Loucy (cell line): Measurements from ENCODE around the gene TMED8.
A peak's percentile ranks its signal among the peaks of the same experiment; 100 is the strongest.

Experiments used
- H2AFZ ChIP-seq: fragments of 200-600 bp; sonication (generic); 2 replicates; pipeline ENCODE4 v1.6.0; 2016; ENCODE audit warnings: antibody characterized with exemption, mild to moderate bottlenecking, low read length, moderate library complexity
- H3F3A ChIP-seq: fragments of 200-600 bp; 2 replicates; pipeline ENCODE4 v1.6.0; 2016; ENCODE audit warnings: antibody characterized with exemption, low read depth, mild to moderate bottlenecking
- H3K27me3 ChIP-seq: fragments of 200-600 bp; sonication (generic); 2 replicates; pipeline ENCODE4 v1.6.1; 2014; ENCODE audit warnings: low read length, mild to moderate bottlenecking; ENCODE audit not compliant: insufficient read depth, poor library complexity, severe bottlenecking
- H3K36me3 ChIP-seq: fragments of 200-600 bp; sonication (generic); 2 replicates; pipeline ENCODE4 v1.6.1; 2016; ENCODE audit warnings: low read length; ENCODE audit not compliant: insufficient read depth
- H3K4me1 ChIP-seq: fragments of 200-600 bp; sonication (generic); 2 replicates; pipeline ENCODE4 v1.5.1; 2014; ENCODE audit warnings: low read length, mild to moderate bottlenecking; ENCODE audit not compliant: insufficient read depth, poor library complexity, severe bottlenecking
- H3K4me2 ChIP-seq: fragments of 200-600 bp; sonication (generic); 2 replicates; pipeline ENCODE4 v1.6.0; 2014; ENCODE audit warnings: antibody characterized with exemption, low read length, low read depth, mild to moderate bottlenecking; ENCODE audit not compliant: poor library complexity, severe bottlenecking
- H3K4me3 ChIP-seq: fragments of 200-600 bp; sonication (generic); 2 replicates; pipeline ENCODE4 v1.5.1; 2014; ENCODE audit warnings: low read length, mild to moderate bottlenecking, mixed read lengths; ENCODE audit not compliant: poor library complexity, severe bottlenecking
- H3K79me2 ChIP-seq: fragments of 200-600 bp; sonication (generic); 2 replicates; pipeline ENCODE4 v1.6.1; 2014; ENCODE audit warnings: low read length; ENCODE audit not compliant: insufficient read depth
- H3K9ac ChIP-seq: fragments of 200-600 bp; sonication (generic); 2 replicates; pipeline ENCODE4 v1.6.0; 2014; ENCODE audit warnings: mild to moderate bottlenecking, low read depth, low read length, moderate library complexity; ENCODE audit not compliant: poor library complexity, severe bottlenecking
- H3K9me2 ChIP-seq: fragments of 200-600 bp; sonication (generic); replicated peaks from 2 replicates; pipeline ENCODE4 v1.6.1; 2016; ENCODE audit warnings: low read depth, low read length, mixed read lengths
- H3K9me3 ChIP-seq: fragments of 200-600 bp; sonication (generic); 2 replicates; pipeline ENCODE4 v1.6.1; 2014; ENCODE audit warnings: mild to moderate bottlenecking, antibody characterized with exemption, low read length, low read depth; ENCODE audit not compliant: insufficient read depth
- H4K20me1 ChIP-seq: fragments of 200-600 bp; sonication (generic); 2 replicates; pipeline ENCODE4 v1.6.0; 2014; ENCODE audit warnings: antibody characterized with exemption, low read length, mild to moderate bottlenecking; ENCODE audit not compliant: insufficient read depth, poor library complexity, severe bottlenecking
- EZH2phosphoT487 ChIP-seq: fragments of 200-600 bp; IDR thresholded peaks from 2 replicates; pipeline ENCODE4 v1.6.1; 2018; ENCODE audit warnings: antibody characterized with exemption, mild to moderate bottlenecking, moderate library complexity, borderline replicate concordance
- TF ChIP-seq, protein P1 (sequence below): fragments of 200-600 bp; sonication (generic); conservative IDR thresholded peaks from 2 replicates; pipeline ENCODE4 v1.5.1; 2014; ENCODE audit warnings: mild to moderate bottlenecking, antibody characterized with exemption, low read length

Gene TMED8

DNA sequence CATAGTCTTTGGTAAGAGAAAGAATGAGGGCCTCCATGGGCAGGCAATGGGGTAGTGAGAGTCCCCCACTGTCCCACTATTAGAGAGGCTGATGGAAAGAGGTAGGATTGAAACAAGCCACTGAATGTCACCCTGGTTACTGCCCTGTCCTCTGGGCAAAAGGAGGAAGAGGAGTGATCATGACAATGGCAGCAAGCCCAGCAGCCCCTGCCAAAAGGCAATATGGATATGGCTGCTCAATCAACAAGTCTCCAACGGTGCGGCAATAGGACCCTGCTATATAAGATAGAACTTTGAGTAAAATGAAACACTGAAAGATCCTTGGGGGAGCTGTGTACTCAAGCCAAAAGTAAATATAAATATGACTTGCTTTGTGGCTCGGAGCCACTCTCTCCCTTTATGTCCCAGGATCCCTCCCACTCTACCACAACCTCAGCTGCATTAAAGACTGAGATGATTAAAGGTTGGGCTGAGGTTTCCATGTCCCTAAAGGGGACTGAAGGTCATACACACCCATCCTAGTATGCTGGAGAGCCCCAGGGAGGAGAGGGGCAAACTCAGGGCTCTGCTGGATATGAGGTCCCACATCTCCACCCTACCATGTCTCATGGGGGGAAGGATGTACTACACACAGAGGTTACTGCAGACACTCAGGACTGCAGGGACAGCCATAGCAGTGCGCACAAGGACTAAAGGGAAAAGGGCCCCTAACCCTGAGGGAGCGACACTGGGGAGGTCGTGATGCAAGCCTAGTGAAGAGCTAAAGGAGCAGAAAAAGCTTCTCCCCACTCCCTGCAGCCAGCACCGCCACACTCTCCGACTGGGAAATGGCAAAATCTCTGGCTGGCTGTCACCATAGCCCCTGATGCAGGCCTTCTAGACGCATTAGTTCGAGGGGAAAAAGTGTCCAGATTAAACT, 62.1 kb downstream of the TMED8 start:
- Histone ChIP-seq H2AFZ (no peak overlapping the region), H3K4me1 (peaks cover 19% of the 10 kb centered on the region), H3F3A (no peaks in the 10 kb centered on the region), H4K20me1 (no peaks in the 10 kb centered on the region), H3K36me3 (peaks cover 5% of the 10 kb centered on the region; the same call in 1 of the 2 replicates), H3K9me2 (no peaks in the 10 kb centered on the region), H3K79me2 (peaks cover 4% of the 10 kb centered on the region; the same call in 1 of the 2 replicates), H3K27me3 (no peaks in the 10 kb centered on the region), H3K4me3 (no peak overlapping the region), H3K9me3 (no peaks in the 10 kb centered on the region), H3K4me2 (no peak overlapping the region), H3K9ac (peak overlapping the region; percentile 31)
- TF ChIP-seq EZH2phosphoT487 = no peak
- TF ChIP-seq, protein P1, sequence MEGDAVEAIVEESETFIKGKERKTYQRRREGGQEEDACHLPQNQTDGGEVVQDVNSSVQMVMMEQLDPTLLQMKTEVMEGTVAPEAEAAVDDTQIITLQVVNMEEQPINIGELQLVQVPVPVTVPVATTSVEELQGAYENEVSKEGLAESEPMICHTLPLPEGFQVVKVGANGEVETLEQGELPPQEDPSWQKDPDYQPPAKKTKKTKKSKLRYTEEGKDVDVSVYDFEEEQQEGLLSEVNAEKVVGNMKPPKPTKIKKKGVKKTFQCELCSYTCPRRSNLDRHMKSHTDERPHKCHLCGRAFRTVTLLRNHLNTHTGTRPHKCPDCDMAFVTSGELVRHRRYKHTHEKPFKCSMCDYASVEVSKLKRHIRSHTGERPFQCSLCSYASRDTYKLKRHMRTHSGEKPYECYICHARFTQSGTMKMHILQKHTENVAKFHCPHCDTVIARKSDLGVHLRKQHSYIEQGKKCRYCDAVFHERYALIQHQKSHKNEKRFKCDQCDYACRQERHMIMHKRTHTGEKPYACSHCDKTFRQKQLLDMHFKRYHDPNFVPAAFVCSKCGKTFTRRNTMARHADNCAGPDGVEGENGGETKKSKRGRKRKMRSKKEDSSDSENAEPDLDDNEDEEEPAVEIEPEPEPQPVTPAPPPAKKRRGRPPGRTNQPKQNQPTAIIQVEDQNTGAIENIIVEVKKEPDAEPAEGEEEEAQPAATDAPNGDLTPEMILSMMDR = no peak

DNA sequence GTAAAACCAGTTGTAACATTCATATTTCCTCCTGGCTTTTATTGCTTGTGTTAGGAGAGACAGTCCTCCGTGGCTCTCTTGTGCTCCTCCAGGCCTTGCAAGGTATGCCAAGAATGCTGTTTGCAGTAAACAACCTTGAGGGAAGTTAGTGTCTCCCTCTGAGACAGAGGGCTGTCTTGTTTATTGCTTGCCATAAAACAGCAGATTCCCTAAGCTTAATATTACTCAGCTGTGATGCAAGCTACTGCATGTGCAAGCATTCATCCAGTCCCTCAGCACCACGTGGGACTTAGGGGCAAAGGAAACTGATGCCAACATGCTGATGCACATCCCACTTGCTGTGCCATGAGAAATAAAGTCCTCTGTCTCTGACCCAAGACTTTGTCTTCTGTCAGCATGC, 62.9 kb downstream of the TMED8 start:
- H3K36me3 ChIP-seq = peaks cover 5% of the 10 kb centered on the region; the same call in 1 of the 2 replicates
- no peak for TF ChIP-seq EZH2phosphoT487
- TF ChIP-seq, protein P1 = no peak
- no peak overlapping the region for H3K4me2 ChIP-seq
- peaks cover 15% of the 10 kb centered on the region for H3K4me1 ChIP-seq
- no peaks in the 10 kb centered on the region for H3K9me2 ChIP-seq
- H3K27me3 ChIP-seq = no peaks in the 10 kb centered on the region
- H3K4me3 ChIP-seq = no peak overlapping the region
- H3K9me3 ChIP-seq = no peaks in the 10 kb centered on the region
- H2AFZ ChIP-seq = no peak overlapping the region
- no peak overlapping the region for H3K9ac ChIP-seq
- no peaks in the 10 kb centered on the region for H4K20me1 ChIP-seq
- no peaks in the 10 kb centered on the region; the same call in 1 of the 2 replicates for H3K79me2 ChIP-seq
- H3F3A ChIP-seq = no peaks in the 10 kb centered on the region

DNA sequence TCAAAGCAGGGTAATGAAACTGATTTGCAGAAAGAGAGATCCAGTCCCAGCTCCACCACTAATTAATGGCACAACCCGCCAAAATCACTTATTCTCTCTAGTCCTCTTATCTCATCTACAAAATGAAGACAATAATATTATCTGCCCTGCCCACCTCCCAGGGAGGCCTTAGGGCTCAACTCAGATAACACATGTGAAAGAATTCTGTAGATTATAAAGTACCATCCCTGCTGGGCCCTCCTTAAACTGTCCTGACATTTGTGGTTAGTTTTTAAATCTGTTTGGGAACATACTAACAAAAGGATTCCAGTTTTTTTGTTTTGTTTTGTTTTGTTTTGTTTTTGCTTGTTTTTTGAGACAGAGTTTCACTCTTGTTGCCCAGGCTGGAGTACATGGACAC, 63.5 kb downstream of the TMED8 start:
- Histone ChIP-seq H3K79me2 (no peaks in the 10 kb centered on the region; the same call in 1 of the 2 replicates), H4K20me1 (no peaks in the 10 kb centered on the region), H3K36me3 (peaks cover 5% of the 10 kb centered on the region; the same call in 1 of the 2 replicates), H3K27me3 (no peaks in the 10 kb centered on the region), H3K4me2 (no peak overlapping the region), H3F3A (no peaks in the 10 kb centered on the region), H3K9me2 (no peaks in the 10 kb centered on the region), H3K4me3 (no peak overlapping the region), H3K4me1 (peaks cover 14% of the 10 kb centered on the region), H3K9ac (no peak overlapping the region), H3K9me3 (no peaks in the 10 kb centered on the region), H2AFZ (no peak overlapping the region)
- TF ChIP-seq EZH2phosphoT487 = no peak
- TF ChIP-seq, protein P1 = no peak
